ENCODE measurements around the gene TUBGCP5. TPM values are rescaled to one million over a fixed set of nuclear protein-coding genes. Genes with fewer than 3 reads are reported as not detected.
A peak's percentile ranks its signal among the peaks of the same experiment; 100 is the strongest.

Gene TUBGCP5
- total and polyA plus RNA-seq, 7 experiments from 2014 or later, result 5.7 to 28.6 (median 18.2) TPM

DNA sequence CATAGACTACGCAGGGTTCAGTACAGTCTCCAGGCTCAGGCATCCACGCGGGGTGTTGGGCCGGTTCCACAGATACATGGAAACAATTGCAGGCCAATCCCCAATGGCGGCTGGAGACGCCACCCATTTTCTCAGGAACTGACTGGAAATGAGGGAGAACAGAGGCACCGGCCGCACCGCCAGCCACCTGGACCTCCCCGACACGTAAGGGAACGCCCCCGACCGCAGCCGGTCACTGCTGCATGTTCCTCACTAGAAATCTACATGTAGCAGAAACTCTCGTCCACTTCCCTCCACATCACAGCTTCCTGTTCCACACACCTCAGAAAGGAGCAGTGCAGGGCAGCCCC lies 88.4 kb downstream of the TUBGCP5 start:
- CTCF ChIA-PET, result no interaction called here
- no peak for DNase-seq
- peaks cover 0 to 15% (median 4%) of the 10 kb centered on the region in 5 donors for H3K27me3 Mint-ChIP-seq
- H3K36me3 Mint-ChIP-seq, result peaks cover 0 to 4% (median 0%) of the 10 kb centered on the region in 5 donors
- no peak overlapping the region for H3K27ac Mint-ChIP-seq
- Histone ChIP-seq H3K9me3 (ENCODE audit: control insufficient read depth in 2 of 3, low read length in 3 of 3) (no peaks in the 10 kb centered on the region), H3K27ac (ENCODE audit: low read depth, low read length) (no peak overlapping the region), H3K4me3 (ENCODE audit: low read length) (no peak overlapping the region), H3K36me3 (ENCODE audit: control insufficient read depth in 2 of 3, insufficient read depth in 3 of 3, low read length in 3 of 3) (no peaks in the 10 kb centered on the region), H3K4me1 (ENCODE audit: control insufficient read depth in 2 of 2, insufficient read depth in 2 of 2, low read length in 2 of 2) (no peaks in the 10 kb centered on the region), H3K27me3 (ENCODE audit: control insufficient read depth in 2 of 2, insufficient read depth in 2 of 2, low read length in 2 of 2) (no peaks in the 10 kb centered on the region)
- peaks cover 5 to 18% (median 13%) of the 10 kb centered on the region in 7 donors for H3K4me1 Mint-ChIP-seq
- POLR2A ChIA-PET, result no interaction called here
- H3K4me3 Mint-ChIP-seq, result no peak overlapping the region
- H3K9me3 Mint-ChIP-seq, result no peaks in the 10 kb centered on the region
- no peak for ATAC-seq
- intact Hi-C loops (cut with micrococcal nuclease), result no loop called here

DNA sequence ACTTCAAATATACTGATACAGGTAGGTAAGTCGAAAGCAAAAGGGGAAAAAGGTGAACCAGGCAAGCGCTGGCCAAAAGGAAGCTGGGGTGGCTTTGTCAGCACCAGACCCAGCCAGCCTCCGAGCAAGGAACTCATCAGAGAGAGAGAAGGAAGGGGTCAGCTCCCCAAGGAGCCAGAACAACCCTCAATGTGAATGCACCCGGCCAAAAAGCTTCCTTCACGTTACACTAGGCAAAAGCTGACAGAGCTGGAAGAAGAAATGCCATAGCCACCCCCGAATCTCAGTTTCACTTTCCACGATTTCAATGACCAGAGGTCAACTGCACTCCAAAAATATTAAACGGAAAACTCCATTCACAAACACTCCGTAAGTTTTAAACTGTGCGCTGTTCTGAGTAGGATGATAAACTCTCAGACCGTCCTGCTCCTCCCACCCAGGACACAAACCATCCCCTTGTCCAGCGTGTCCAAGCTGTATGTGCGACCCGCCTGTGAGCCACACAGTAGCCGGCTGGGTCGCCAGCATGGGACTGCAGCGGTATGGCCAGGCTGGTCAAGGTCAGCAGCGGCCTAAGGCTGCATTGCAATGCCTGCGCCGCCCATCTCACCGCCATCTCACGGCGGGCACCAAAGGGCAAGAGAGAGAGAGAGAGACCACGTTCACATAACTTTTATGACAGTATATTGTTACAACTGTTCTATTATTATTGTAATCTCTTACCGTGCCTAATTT lies 88.9 kb downstream of the TUBGCP5 start:
- ATAC-seq, result no peak

More for the DNA sequence above, 88.9 kb downstream of the TUBGCP5 start:
- ChIA-PET POLR2A (no interaction called here), CTCF (no interaction called here)
- Histone ChIP-seq H3K9me3 (ENCODE audit: control insufficient read depth in 2 of 3, low read length in 3 of 3) (no peaks in the 10 kb centered on the region), H3K27me3 (ENCODE audit: control insufficient read depth in 2 of 2, insufficient read depth in 2 of 2, low read length in 2 of 2) (no peaks in the 10 kb centered on the region), H3K36me3 (ENCODE audit: control insufficient read depth in 2 of 3, insufficient read depth in 3 of 3, low read length in 3 of 3) (no peaks in the 10 kb centered on the region), H3K27ac (ENCODE audit: low read depth, low read length) (no peak overlapping the region), H3K4me3 (ENCODE audit: low read length) (no peak overlapping the region), H3K4me1 (ENCODE audit: control insufficient read depth in 2 of 2, insufficient read depth in 2 of 2, low read length in 2 of 2) (no peaks in the 10 kb centered on the region)
- no peaks in the 10 kb centered on the region for H3K9me3 Mint-ChIP-seq
- peaks cover 0 to 4% (median 0%) of the 10 kb centered on the region in 5 donors for H3K36me3 Mint-ChIP-seq
- peaks cover 0 to 15% (median 4%) of the 10 kb centered on the region in 5 donors for H3K27me3 Mint-ChIP-seq
- intact Hi-C loops (cut with micrococcal nuclease), result no loop called here
- H3K4me1 Mint-ChIP-seq, result peaks cover 5 to 18% (median 13%) of the 10 kb centered on the region in 7 donors
- no peak for DNase-seq
- peak overlapping the region in 1 of 9 donors; percentile 20 for H3K27ac Mint-ChIP-seq
- H3K4me3 Mint-ChIP-seq, result no peak overlapping the region

Other genes with a start within 250 kb of the TUBGCP5 start
- 10 to 100 TPM; 28.7 to 42.0 (median 35.4) TPM for gene NIPA2, start 200.9 kb downstream of the TUBGCP5 start, total RNA-seq
- 10 to 100 TPM; 41.3 to 41.9 TPM for gene NIPA2, start 200.9 kb downstream of the TUBGCP5 start, polyA plus RNA-seq
- gene CYFIP1, start 59.2 kb downstream of the TUBGCP5 start, total RNA-seq, result 10 to 100 TPM in 4 of 5 experiments, 1 to 10 TPM in 1; 3.8 to 37.8 (median 10.4) TPM
- under 1 TPM; 0.40 to 0.95 TPM for gene CYFIP1, start 59.2 kb downstream of the TUBGCP5 start, polyA plus RNA-seq
- not detected for gene GOLGA6L1, start 97.3 kb upstream of the TUBGCP5 start, total RNA-seq
- not detected for gene GOLGA6L1, start 97.3 kb upstream of the TUBGCP5 start, polyA plus RNA-seq